ENCODE results near the gene OR9A4. TPM values are rescaled to one million over a fixed set of nuclear protein-coding genes. Genes with fewer than 3 reads are reported as not detected.

The OR9A4 gene
- total and polyA plus RNA-seq, 2 experiments from 2014 or later: not detected

DNA sequence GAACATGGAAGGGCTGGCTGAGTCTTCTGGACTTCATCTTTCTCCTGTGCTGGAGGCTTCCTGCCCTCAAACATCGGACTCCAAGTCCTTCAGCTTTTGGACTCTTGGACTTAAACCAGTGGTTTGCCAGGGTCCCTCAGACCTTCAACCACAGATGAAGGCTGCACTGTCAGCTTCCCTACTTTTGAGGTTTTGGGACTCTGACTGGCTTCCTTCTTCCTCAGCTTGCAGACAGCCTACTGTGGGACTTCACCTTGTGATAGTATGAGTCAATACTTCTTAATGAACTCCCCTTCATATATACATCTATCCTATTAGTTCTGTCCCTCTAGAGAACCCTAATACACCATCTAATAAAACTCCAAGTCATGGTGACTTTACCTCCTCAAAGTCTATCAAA, 34.6 kb downstream of the OR9A4 start:
- H3K27me3 ChIP-seq: no peaks in the 10 kb centered on the region
- H3K36me3 ChIP-seq: no peaks in the 10 kb centered on the region
- no peak for DNase-seq (ENCODE audit: low read depth in 1 of 2, low spot score in 1 of 2)
- no peaks in the 10 kb centered on the region for H3K9me3 ChIP-seq (ENCODE audit: low read depth)
- no peak overlapping the region for H3K27ac ChIP-seq
- TF ChIP-seq, protein P1, sequence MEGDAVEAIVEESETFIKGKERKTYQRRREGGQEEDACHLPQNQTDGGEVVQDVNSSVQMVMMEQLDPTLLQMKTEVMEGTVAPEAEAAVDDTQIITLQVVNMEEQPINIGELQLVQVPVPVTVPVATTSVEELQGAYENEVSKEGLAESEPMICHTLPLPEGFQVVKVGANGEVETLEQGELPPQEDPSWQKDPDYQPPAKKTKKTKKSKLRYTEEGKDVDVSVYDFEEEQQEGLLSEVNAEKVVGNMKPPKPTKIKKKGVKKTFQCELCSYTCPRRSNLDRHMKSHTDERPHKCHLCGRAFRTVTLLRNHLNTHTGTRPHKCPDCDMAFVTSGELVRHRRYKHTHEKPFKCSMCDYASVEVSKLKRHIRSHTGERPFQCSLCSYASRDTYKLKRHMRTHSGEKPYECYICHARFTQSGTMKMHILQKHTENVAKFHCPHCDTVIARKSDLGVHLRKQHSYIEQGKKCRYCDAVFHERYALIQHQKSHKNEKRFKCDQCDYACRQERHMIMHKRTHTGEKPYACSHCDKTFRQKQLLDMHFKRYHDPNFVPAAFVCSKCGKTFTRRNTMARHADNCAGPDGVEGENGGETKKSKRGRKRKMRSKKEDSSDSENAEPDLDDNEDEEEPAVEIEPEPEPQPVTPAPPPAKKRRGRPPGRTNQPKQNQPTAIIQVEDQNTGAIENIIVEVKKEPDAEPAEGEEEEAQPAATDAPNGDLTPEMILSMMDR (IDR thresholded peaks at IDR 0.05; ENCODE audit: low read depth, low read length): no peak
- no peaks in the 10 kb centered on the region for H3K4me1 ChIP-seq (ENCODE audit: low read depth)
- no peak overlapping the region for H3K4me3 ChIP-seq

DNA sequence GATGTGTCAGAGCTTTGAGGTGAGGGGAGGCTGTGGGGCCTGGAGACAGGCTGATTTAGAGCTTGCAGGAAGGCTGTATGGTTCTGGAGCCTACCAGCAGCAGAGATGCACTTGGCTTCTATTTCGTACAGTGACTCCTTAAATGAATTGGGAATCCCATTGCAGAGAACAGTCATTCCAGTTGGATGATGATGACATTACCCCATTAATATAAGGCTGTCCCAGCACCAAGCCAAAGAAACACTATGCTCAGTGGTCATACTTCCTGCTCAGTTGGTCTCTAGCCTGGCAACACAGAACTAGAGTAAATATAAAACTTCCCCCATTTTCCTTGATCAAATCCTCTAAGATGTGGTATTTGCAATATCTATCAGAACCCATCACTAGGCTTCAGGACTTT, 36.3 kb downstream of the OR9A4 start:
- Histone ChIP-seq H3K9me3 (ENCODE audit: low read depth) (no peaks in the 10 kb centered on the region), H3K27me3 (no peaks in the 10 kb centered on the region), H3K27ac (no peak overlapping the region), H3K4me3 (no peak overlapping the region), H3K36me3 (no peaks in the 10 kb centered on the region), H3K4me1 (ENCODE audit: low read depth) (no peaks in the 10 kb centered on the region)
- no peak for DNase-seq (ENCODE audit: low read depth in 1 of 2, low spot score in 1 of 2)
- TF ChIP-seq, protein P1 (IDR thresholded peaks at IDR 0.05; ENCODE audit: low read depth, low read length): no peak

DNA sequence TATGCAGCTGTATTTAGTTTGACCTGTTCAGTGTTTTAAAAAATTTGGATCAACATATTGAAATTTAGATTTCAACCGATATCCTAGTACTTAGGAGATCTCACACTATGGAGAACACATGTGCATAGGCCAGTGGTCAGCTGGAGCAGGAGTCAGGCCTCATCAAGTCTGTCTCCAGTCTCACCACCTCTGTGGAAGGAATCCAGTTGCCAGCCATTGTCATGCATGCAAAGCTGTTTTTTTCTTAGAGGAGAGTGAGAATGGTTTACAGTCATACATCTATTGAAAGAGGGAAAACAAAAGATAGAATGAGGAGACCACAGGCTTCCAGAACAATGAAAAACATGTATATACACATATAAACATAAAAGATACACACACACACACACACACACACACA, 38.1 kb downstream of the OR9A4 start:
- Histone ChIP-seq H3K9me3 (ENCODE audit: low read depth) (no peaks in the 10 kb centered on the region), H3K27ac (no peak overlapping the region), H3K36me3 (no peaks in the 10 kb centered on the region), H3K4me3 (no peak overlapping the region), H3K27me3 (no peaks in the 10 kb centered on the region), H3K4me1 (ENCODE audit: low read depth) (no peaks in the 10 kb centered on the region)
- TF ChIP-seq, protein P1 (IDR thresholded peaks at IDR 0.05; ENCODE audit: low read depth, low read length): no peak
- no peak for DNase-seq (ENCODE audit: low read depth in 1 of 2, low spot score in 1 of 2)

DNA sequence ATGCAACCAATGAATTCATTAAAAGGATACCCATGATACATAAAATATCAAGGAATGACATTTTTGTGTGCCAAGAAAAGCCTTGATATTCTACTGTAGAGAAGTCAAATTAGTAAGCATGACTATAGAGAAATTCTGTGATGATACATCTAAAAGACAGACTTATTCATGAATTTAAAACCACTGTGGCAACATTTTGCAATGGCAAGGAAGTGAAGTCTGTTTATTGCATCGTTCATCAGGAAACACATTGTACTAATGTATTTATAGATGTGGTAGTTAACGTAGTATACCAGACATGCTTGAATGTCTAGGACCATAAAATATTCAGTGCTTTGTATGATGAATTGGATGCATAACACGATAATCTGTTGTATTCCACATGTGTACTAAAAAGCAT, 39.9 kb downstream of the OR9A4 start:
- H3K4me1 ChIP-seq (ENCODE audit: low read depth): no peaks in the 10 kb centered on the region
- H3K27me3 ChIP-seq: no peaks in the 10 kb centered on the region
- no peak for DNase-seq (ENCODE audit: low read depth in 1 of 2, low spot score in 1 of 2)
- H3K4me3 ChIP-seq: no peak overlapping the region
- no peak overlapping the region for H3K27ac ChIP-seq
- H3K9me3 ChIP-seq (ENCODE audit: low read depth): no peaks in the 10 kb centered on the region
- H3K36me3 ChIP-seq: no peaks in the 10 kb centered on the region
- TF ChIP-seq, protein P1 (IDR thresholded peaks at IDR 0.05; ENCODE audit: low read depth, low read length): no peak

DNA sequence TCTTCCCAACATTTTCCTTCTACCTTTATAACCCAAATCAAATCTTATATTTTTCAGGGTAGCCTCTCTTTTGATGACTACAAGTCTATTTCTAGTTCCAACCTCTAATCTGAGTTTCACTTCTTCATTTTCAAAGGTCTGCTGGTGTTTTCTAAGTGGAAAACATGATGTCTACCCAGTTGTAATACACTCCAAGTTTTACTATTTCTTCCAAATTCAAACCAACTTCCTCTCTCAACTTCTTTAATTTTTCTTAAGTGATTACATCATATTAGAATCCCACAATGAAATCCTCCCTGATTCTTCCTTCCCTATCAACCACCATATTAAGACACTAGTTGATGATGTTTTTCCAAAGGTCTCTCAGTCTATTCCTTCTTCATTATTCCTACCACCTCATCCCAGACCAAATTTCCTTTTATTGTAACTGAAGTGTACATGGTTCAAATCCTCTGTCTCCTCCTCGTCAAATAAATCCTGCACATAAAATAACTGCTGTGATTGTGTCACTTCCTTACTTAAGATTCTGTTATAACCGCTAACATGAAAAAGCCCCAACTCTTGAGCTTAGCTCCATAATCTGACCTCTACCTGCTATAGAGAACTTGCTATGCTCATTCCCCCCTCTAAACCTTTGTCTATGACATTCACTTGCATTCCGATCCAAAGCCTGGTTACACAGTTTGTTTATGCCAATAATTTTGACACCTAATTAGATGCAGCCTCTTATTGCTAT, 44.7 kb downstream of the OR9A4 start:
- H3K27me3 ChIP-seq: no peaks in the 10 kb centered on the region
- no peaks in the 10 kb centered on the region for H3K9me3 ChIP-seq (ENCODE audit: low read depth)
- DNase-seq (ENCODE audit: low read depth in 1 of 2, low spot score in 1 of 2): no peak
- TF ChIP-seq, protein P1 (IDR thresholded peaks at IDR 0.05; ENCODE audit: low read depth, low read length): no peak
- no peaks in the 10 kb centered on the region for H3K4me1 ChIP-seq (ENCODE audit: low read depth)
- no peak overlapping the region for H3K27ac ChIP-seq
- no peak overlapping the region for H3K4me3 ChIP-seq
- no peaks in the 10 kb centered on the region for H3K36me3 ChIP-seq

Other genes starting within 250 kb of the OR9A4 start
- gene DENND11, start 214.2 kb upstream of the OR9A4 start, total RNA-seq: 8.5 and 15.5 TPM in 2 replicates
- gene DENND11, start 214.2 kb upstream of the OR9A4 start, polyA plus RNA-seq: 5.0 and 5.1 TPM in 2 replicates
- gene WEE2, start 208.0 kb upstream of the OR9A4 start, total RNA-seq: 0.07 and 0.09 TPM in 2 replicates
- not detected in 2 replicates for gene WEE2, start 208.0 kb upstream of the OR9A4 start, polyA plus RNA-seq
- gene SSBP1, start 178.0 kb upstream of the OR9A4 start, total RNA-seq: 196 and 200 TPM in 2 replicates
- 250 and 294 TPM in 2 replicates for gene SSBP1, start 178.0 kb upstream of the OR9A4 start, polyA plus RNA-seq
- 1.7 TPM in 1 of 2 replicates, not detected in the other for gene TAS2R3, start 152.3 kb upstream of the OR9A4 start, total RNA-seq
- not detected in 2 replicates for gene TAS2R3, start 152.3 kb upstream of the OR9A4 start, polyA plus RNA-seq
- 0.39 and 2.5 TPM in 2 replicates for gene TAS2R4, start 139.7 kb upstream of the OR9A4 start, total RNA-seq
- 0.07 and 0.22 TPM in 2 replicates for gene TAS2R4, start 139.7 kb upstream of the OR9A4 start, polyA plus RNA-seq
- 0.35 and 1.1 TPM in 2 replicates for gene TAS2R5, start 126.2 kb upstream of the OR9A4 start, total RNA-seq
- 0.12 and 1.2 TPM in 2 replicates for gene TAS2R5, start 126.2 kb upstream of the OR9A4 start, polyA plus RNA-seq
- gene PRSS37, start 74.9 kb upstream of the OR9A4 start, total RNA-seq: not detected in 2 replicates
- gene PRSS37, start 74.9 kb upstream of the OR9A4 start, polyA plus RNA-seq: 0.12 and 0.34 TPM in 2 replicates
- gene CLEC5A, start 30.6 kb downstream of the OR9A4 start, total RNA-seq: not detected in 2 replicates
- gene CLEC5A, start 30.6 kb downstream of the OR9A4 start, polyA plus RNA-seq: not detected in 2 replicates
- not detected in 2 replicates for gene TAS2R38, start 57.4 kb downstream of the OR9A4 start, total RNA-seq
- gene TAS2R38, start 57.4 kb downstream of the OR9A4 start, polyA plus RNA-seq: not detected in 2 replicates
- 0.04 TPM in 1 of 2 replicates, not detected in the other for gene MGAM, start 79.5 kb downstream of the OR9A4 start, total RNA-seq
- 0.11 TPM in 1 of 2 replicates, not detected in the other for gene MGAM, start 79.5 kb downstream of the OR9A4 start, polyA plus RNA-seq
- 0.03 and 0.18 TPM in 2 replicates for gene MGAM2, start 195.3 kb downstream of the OR9A4 start, total RNA-seq
- gene MGAM2, start 195.3 kb downstream of the OR9A4 start, polyA plus RNA-seq: not detected in 2 replicates

Measured in cardiac muscle cell (in vitro differentiated cells and primary cell).